HG02870 (cell line): ENCODE data around the gene COA7.
A peak's percentile ranks its signal among the peaks of the same experiment; 100 is the strongest.
"Not testable (repeated sequence)": the region's sequence is repeated elsewhere in the genome, so short reads cannot be mapped to it uniquely, and the experiment has no call there.

ENCODE experiments used
- ATAC-seq: cut with Tn5 transposase; IDR thresholded peaks from one replicate; pipeline ENCODE4 v1.9.1; 2021; ENCODE audit warnings: mild to moderate bottlenecking, moderate library complexity; ENCODE audit not compliant: unreplicated experiment

Gene COA7

DNA sequence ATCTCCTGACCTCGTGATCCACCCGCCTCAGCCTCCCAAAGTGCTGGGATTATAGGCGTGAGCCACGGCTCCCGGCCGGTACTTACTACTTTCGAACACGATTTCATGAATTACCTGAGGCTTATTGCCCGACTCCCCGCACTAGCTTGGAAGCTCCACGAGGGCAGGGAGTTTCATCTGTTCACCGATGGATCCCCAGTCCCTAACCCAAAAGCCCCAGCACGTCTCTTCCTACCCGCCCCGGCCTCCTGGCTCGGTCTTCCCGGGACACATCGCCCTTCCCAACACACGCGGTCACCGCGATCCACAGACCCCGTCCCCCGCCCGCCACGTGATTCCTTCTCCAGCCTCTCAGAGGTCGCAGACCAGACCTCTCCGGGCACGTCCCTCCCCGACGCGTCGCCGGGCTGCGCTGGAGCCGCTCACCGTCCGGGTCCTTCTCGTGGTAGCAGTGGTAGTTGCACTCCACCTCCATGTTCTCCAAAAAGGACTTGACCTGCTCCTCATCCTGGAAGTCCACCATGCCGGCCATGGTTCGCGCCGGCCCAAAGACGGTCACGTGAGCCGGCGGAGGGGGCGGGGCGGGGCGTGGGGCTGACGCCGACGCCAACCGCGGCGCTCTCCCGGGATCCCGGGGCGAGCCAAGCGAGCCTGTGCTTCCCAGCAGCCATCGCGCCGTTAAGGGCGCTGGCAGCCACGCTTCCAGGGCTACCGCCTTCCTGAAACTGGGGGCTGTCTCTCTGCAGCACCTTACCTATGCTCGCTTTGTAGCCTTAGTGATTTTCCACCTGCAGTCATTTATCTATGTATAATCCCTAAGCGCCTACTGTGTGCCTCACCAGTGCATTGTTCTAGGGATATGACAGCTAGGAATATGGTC lies at the start of gene COA7:
Gene COA7, minus strand, starts transcription at position 553 of the 880 bp plus-strand sequence. Its CDS starts 21 bp downstream, at position 532.
- peak; percentile 35 for ATAC-seq

DNA sequence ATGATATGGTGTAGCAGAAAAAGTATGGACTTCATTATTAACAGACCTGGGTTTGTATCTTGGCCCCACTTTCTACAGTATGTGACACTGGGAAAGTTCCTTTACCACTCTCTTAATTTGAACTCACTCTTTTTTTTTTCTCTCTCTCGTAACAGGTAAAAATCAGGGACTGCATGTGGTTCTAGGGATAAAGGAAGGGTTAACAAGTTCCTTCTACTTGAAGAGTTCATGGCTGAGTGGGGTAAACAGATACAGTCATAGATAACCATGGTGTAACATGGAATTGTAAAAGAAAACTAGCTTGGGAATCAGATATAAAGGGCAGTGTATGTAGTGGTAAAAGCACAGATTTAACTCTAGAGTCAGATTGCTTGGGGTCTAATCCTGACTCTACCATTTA lies 49.3 kb upstream of the COA7 start:
- ATAC-seq: no peak

DNA sequence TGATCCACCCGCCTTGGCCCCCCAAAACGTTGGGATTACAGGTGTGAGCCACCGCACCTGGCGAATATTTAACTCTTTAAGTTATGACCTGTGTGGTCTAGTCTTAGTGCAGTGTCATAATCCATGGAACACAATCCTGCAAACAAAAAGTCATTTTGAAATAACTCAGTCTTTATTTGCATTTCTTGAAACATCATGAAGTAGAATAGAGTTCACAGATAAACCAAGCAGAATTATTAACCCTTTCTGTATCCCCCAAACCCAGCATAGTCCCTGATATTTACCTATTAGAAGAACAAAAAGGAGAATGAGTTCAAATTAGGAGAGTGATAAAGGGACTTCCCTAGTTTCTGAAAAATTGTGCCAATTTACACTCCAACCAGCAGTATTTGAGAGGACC lies 48.0 kb upstream of the COA7 start:
- no peak for ATAC-seq

DNA sequence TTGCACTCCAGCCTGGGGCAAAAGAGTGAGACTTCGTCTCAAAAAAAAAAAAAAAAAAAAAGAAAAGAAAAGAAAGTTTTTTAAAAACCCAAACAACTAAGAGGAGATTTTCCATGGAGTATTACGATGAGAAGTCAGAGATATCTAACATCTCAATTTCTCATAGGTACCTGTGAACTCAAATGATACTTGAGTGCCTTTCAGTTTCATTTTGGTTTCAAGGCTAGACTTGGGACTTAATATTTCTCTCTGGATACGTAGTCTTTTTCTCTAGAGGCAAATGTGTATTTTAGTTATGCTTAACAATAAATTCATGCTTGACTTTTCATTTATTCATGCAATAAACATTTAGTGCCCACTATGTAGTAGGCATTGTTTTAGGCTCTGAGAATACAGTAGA lies 43.1 kb upstream of the COA7 start:
- no peak for ATAC-seq

DNA sequence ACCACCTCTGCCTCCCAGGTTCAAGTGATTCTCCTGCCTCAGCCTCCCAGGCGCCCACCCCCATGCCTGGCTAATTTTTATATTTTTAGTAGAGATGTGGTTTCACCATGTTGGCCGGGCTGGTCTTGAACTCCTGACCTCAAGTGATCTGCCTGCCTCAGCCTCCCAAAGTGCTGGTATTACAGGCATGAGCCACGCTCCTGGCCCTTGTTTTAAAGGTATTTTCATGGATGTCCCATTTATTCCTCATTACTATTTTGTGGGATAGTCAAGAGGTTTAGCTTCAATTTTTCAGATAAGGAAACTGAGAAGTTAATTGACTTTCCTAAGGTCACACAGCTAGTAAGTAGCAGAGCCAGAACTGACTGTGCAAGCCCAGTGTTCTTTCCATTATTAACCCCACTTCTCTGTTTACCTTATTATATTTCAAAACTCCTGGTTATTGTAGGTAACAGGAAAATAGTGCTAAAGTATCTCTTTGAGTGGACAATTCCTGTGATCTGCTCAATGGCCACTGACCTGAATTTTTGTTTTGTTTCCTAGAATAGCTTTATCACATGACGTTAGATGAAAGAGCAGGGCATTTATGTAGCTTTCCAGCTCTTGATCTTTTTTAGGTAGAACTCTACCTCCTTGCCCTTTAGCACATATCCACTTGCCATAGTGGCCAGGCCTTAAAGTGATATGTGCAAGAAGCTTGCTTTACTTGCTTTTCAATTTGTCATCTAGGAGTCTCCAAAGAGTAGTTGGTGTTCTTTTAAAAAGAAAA lies 41.7 kb upstream of the COA7 start:
- no peak for ATAC-seq

DNA sequence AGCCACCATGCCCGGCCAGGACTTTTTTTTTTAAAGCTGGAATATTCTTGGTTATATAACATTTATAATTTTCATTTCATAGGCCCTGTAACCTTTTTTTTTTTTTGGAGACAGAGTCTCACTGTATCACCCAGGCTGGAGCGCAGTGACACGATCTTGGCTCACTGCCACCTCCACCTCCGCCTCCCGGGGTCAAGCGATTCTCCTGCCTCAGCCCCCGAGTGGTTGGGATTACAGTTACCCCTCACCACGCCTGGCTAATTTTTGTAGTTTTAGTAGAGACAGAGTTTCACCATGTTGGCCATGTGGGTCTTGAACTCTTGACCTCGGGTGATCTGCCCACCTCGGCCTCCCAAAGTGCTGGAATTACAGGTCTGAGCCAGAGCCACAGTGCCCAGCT lies 40.7 kb upstream of the COA7 start:
- no peak for ATAC-seq

DNA sequence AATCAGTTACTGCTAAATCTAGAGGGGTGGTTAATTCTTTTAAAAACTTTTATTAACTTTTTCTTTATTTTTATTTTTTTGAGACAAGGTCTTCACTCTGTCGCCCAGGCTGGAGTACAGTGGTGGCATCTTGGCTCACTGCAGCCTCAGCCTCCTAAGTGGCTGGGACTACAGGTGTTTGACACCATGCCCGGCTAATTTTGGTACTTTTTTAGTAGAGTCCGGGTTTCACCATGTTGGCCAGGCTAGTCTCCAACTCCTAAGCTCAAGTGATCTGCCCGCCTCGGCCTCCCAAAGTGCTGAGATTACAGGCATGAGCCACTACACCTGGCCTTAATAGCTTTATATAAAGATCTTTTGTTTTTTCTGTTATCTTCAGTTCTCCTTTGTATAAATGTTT lies 40.0 kb upstream of the COA7 start:
- ATAC-seq: no peak

DNA sequence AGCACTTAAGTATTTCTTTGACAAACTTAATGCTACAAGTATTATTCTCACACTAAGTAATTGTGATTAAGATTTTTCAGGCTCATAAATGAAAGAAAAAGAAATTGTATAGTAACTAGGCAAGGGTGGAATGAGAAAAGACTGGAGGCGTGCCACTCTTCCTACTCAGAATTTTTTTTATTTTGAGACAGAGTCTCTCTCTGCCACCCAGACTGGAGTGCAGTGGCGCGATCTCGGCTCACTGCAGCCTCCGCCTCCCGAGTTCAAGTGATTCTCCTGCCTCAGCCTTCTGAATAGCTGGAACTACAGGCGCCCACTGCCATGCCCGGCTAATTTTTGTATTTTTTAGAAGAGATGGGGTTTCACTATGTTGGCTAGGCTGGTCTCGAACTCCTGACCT lies 37.2 kb upstream of the COA7 start:
- ATAC-seq: not testable (repeated sequence)

DNA sequence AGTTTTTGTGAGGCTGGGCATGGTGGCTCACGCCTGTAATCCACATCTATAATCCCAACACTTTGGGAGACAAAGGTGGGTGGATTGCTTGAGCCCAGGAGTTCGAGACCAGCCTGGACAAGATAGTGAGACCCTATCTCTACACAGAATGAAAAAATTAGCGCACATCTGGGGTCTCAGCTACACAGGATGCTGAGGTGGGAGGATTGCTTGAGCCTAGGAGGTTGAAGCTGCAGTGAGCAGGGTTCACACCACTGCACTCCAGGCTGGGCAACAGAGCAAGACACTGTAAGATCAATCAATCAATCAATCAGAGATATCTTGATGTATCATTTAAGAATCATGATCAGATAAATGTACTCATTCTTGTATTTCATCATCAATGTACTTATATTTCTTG lies 35.2 kb upstream of the COA7 start:
- no peak for ATAC-seq

DNA sequence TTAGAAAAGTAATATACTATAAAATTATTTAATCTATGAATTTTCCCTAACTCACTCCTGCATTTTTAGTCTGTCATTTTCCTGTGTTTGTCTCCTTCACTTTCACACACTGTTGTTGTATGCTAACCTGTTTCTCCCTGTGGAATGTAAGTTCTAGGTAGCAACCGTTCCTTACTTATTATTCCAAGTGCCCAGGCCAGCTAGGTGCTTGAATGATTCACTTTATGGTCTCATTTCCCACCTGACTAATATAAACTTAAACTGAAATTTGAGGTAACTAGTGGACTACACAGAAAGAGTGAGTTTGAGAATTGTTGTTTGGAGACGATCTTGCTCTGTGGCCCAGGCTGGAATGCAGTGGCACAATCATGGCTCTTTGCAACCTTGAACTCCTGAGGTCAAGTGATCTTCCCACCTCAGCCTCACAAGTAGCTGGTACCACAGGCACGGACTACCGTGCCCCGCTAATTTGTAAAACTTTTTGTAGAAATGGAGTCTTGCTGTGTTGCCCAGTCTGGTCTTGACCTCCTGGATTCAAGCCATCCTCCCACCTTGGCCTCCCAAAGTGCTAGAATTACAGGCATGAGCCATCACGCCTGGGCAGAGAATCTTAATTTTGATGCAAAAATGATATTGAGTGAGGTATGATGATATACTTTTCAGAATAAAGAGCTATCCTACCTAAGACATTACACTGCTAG lies 30.0 kb upstream of the COA7 start:
- no peak for ATAC-seq

DNA sequence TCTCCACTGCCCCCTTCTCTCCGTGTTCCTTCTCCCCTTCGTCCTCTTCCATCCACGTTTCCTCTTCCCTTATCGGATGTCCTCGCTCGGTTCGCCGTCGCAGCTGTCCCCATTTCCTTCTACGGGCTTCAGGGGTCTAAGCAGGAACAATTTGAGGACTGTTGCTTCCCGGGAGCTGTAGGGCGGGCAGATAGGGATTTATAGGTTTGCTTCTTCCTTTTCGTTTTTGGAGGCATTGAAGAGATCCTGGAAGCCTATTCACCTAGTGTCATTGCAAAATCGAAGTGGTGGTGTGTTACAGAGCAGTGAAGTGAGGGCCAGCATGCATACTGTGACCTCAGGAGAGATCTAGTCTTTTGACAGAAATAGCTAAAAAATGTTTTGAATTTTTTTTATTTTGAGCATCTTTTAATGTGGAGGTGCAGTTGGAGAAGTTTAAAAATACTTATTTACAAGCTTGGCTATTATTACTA lies 29.0 kb upstream of the COA7 start:
- no peak for ATAC-seq

DNA sequence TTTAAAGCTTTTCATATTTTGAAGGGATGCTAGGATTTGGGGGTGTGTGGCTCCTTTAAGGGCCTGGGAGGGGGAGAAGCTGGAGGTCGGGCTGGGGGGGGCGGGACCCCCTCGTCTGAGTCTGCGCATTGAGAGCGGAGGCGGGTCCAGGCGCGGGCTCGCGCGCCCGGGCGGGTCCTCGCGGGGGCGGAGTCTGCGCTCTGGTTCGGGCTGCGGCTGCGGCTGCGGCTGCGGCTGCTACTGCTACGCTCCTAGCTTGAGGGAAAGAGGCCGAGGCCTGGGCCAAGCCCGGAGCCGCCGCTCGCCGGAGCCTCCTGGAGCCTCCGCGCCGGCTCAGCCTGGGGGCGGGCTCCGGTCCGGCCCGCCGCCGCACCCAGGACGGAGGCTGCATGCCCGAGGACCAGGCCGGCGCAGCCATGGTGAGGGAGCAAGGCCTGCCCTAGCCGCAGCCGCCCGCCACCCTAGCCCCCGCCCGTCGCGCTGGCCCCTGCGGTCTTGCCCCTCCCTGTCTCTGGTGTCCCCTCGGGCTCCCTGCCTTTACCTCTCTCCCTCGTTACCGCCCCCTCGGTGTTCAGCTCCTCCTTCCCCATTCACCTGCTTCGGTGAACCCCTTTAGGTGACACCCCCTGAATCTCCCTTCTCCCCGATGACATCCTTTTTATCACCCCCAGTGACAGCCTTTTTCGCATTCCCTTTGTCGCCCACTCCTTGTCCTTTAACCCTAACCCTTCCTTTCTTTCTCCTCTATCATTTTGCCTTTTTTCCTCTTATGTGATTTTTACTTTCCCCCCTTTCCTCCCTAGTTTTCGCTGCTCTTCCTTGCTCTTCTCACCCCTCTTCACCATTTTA lies 28.3 kb upstream of the COA7 start, which contains the start of gene ZYG11B:
Gene ZYG11B, plus strand, starts transcription at position 189 of the 849 bp plus-strand sequence. Its CDS starts 201 bp downstream, at position 390.
- ATAC-seq: peak; percentile 92

DNA sequence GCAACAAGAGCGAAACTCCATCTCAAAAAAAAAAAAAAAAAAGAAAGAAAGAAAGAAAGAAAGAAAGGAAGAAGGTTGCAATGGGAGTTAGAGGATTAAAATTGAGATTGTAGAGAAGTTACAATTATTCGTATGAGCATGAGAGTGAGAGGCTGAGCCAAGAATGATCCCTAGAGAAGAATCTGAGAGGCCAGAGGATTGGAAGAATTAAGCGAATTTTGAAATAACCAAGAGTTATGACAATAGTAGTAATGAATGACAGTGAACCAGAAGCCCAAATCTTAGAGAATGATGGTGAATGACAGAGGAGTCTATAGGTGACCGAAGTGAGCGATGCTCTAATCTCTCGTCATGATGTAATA lies 27.7 kb upstream of the COA7 start:
- ATAC-seq: no peak

DNA sequence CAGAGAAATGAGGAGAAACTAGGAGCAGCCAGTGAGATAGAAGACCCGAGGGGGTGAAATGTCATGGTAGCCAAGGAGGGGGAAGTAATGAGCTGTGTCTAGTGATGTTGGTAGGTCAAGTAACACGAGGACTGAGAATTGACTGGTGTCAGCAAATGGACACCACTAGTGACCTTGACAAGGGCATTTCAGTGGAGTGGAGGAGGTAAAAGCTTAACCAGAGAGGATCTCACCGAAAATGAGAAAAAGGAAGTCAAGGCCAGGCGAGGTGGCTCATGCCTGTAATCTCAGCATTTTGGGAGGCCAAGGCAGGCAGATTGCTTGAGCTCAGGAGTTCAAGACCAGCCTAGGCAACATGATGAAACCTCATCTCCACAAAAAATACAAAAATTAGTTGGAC lies 25.1 kb upstream of the COA7 start:
- no peak for ATAC-seq

DNA sequence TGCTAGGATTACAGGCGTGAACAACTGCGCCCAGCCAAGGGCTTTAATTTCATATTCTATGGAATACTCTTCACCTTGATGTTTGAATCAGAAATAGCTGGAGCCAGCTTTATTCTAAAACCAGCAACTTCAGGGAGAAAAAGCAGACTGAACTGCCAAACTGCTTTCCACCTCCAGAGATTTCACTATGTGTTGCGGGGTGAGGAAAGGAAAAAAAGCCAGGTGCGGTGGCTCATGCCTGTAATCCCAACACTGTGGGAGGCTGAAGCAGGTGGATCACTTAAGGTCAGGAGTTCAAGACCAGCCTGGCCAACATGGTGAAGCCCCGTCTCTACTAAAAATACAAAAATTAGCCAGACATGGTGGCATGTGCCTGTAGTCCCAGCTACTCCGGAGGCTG lies 17.1 kb upstream of the COA7 start:
- not testable (repeated sequence) for ATAC-seq

DNA sequence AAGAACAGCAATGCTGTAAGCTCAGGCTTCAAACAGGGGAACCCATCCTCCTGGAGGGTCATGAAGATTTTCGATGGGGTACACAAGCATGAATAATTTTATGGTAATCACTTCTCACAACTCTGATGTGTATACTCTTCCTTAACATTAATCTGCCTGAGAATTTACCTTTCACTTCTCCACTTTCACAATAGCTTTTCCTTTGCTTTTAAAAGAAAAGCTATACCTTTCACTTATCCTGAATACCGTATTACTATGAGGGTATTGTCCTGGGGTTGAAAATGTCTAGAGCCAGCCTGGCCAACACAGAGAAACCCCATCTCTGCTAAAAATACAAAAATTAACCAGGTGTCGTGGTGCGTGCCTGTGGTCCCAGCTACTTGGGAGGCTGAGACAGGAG lies 15.4 kb upstream of the COA7 start:
- no peak for ATAC-seq

DNA sequence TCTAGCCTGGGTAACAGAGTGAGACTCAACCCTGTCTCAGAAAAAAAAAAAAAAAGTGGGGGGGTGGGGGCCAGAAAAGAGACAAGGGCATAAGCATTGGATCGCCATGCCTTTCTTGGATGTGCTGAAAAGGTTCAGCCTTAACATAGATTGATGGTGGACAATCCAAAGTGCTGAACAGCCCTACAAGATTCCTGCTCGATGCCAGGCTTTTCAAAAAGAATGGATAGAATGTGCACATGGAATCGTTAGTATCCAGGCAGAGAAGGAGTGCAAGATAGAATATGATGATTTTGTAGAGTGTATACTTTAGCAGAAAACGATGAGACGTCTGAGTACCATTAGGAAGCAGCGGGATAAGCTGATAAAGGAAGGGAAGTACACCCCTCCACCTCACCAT lies 10.9 kb upstream of the COA7 start:
- no peak for ATAC-seq

DNA sequence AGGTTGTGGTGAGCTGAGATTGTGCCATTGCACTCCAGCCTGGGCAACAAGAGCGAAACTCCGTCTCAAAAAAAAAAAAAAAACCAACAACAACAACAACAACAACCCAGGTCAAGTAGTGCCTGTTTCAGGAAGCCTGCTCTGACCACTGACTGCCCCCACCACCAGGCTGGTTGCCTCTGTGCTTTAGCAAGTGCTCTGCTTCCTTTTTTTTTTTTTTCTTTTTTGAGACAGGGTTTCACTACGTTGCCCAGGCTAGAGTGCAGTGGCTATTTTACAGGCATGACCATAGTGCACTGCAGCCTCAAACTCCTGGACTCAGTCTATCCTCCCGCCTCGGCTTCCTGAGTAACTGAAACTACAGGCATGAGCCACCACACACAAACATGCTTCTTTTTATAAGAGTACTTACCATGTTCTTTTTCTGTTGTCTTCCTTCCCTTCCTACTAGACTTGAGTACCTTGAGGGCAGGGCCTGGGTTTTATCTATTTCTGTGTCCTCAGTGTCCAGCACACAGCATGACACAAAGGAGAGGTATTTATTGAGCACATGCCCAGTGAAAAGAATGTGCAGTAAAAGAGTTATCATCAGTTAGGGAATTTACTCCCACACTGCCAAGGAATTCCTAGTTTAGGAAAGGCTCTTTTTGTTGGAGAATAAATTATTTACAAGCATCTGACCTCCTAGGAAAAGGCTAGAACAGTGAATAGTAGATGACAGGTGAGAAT lies 9.9 kb upstream of the COA7 start:
- no peak for ATAC-seq
